Gastroesophageal sphincter (tissue), 4 donors: ENCODE measurements around the gene A3GALT2. TPM values are rescaled to one million over a fixed set of nuclear protein-coding genes. Genes with fewer than 3 reads are reported as not detected.

Experiments used
- ATAC-seq: fragments of 150-250 bp; one replicate; pipeline ENCODE4 v1.9.1; 2016; ENCODE audit warnings: mild to moderate bottlenecking, moderate library complexity
- H3K27ac ChIP-seq, 4 donors: fragments of 200-600 bp; sonication (generic) in 3 of 4; 1 replicate in 3 of 4; 2 replicates in 1 of 4; pipeline ENCODE4 v1.5.1; 2016 to 2019
- H3K27me3 ChIP-seq: fragments of 200-600 bp; sonication (generic); one replicate; pipeline ENCODE4 v1.5.1; 2019
- H3K36me3 ChIP-seq, 2 donors: fragments of 200-600 bp; sonication (generic); one replicate each; pipeline ENCODE4 v1.5.1; 2019; ENCODE audit warnings: control low read depth in 1 of 2
- H3K4me1 ChIP-seq, 3 donors: fragments of 200-600 bp; sonication (generic); 1 replicate in 2 of 3; 2 replicates in 1 of 3; pipeline ENCODE4 v1.5.1; 2016 to 2019; ENCODE audit warnings: control low read depth in 2 of 3
- H3K4me3 ChIP-seq, 2 donors: fragments of 200-600 bp; sonication (generic); one replicate each; pipeline ENCODE4 v1.5.1; 2019; ENCODE audit warnings: mild to moderate bottlenecking in 1 of 2, moderate library complexity in 1 of 2
- H3K9me3 ChIP-seq, 3 donors: fragments of 200-600 bp; sonication (generic); one replicate each; pipeline ENCODE4 v1.5.1; 2017 to 2019; ENCODE audit warnings: control low read depth in 2 of 3
- CTCF ChIP-seq, 4 experiments: fragments of 200-600 bp in 2 of 4; fragments of 450-650 bp in 2 of 4; sonication (generic) in 1 of 4; IDR thresholded peaks; one replicate each; pipeline ENCODE4 v1.5.1; 2017 to 2019; ENCODE audit warnings: antibody characterized with exemption in 4 of 4, mild to moderate bottlenecking in 2 of 4, moderate library complexity in 2 of 4
- EP300 ChIP-seq: sonication (generic); formaldehyde crosslinking; IDR thresholded peaks from one replicate; pipeline ENCODE4 v1.6.1; 2017; ENCODE audit warnings: antibody characterized with exemption, mild to moderate bottlenecking
- POLR2A ChIP-seq, 2 donors: fragments of 450-650 bp; IDR thresholded peaks; one replicate each; pipeline ENCODE4 v1.6.1; 2017; ENCODE audit warnings: antibody characterized with exemption in 2 of 2, mild to moderate bottlenecking in 2 of 2, moderate library complexity in 1 of 2
- POLR2AphosphoS5 ChIP-seq: sonication (generic); formaldehyde crosslinking; IDR thresholded peaks from one replicate; pipeline ENCODE4 v1.6.1; 2017; ENCODE audit warnings: antibody characterized with exemption
- WGBS, 2 donors: methylation state at CpG; one replicate each; pipeline ENCODE4 v1.1.5; 2018; ENCODE audit warnings: low coverage in 1 of 2; 5-methylcytosine and 5-hydroxymethylcytosine counted together
- total RNA-seq, 4 donors: library from RNA; depleted of rRNA; stranded (reverse); fragments of >200 nt; gene quantifications; one replicate each; pipeline ENCODE4 v1.1.0, GENCODE V29; 2016

Gene A3GALT2
- total RNA-seq, 4 donors from 2014 or later, result 0.67 TPM; not detected in 3

DNA sequence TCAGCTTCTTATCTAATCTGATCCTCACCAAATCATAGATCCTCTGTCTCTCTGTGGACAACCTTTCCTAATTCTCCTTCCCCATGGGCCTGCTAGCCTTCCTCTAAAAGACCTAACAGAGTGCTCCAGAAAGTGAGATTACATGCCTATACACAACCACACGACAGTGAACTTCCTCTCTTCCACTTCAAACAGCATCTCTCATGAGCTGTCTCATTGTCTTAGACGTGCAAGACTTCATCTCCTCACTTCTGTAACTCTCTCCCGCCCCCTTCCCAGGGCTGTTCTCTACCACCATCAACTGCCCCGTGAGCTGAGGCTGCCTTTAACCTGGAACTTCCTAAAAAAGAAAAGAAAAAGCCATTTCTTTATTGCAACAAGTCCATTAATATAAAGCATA, 14.1 kb upstream of the A3GALT2 start:
- Histone ChIP-seq H3K27ac (peak overlapping the region; percentile 30 to 100 (median 83)), H3K4me1 (peaks cover 34 to 92% (median 68%) of the 10 kb centered on the region in 3 donors), H3K4me3 (no peak overlapping the region), H3K27me3 (no peaks in the 10 kb centered on the region), H3K9me3 (no peaks in the 10 kb centered on the region), H3K36me3 (peaks cover 0 to 43% of the 10 kb centered on the region in 2 donors)
- 21 to 30% methylated on average over 4 of the region's 4 CpGs for WGBS, 2 donors
- ATAC-seq, result no peak
- TF ChIP-seq EP300 (no peak), CTCF (IDR thresholded peaks at IDR 0.05) (no peak), POLR2A (IDR thresholded peaks at IDR 0.05) (no peak), POLR2AphosphoS5 (no peak)

- Histone ChIP-seq H3K27ac (peak overlapping the region in 3 of 4 donors; percentile 74 to 100 (median 92)), H3K4me1 (peaks cover 25 to 84% (median 59%) of the 10 kb centered on the region in 3 donors), H3K4me3 (no peak overlapping the region), H3K27me3 (no peaks in the 10 kb centered on the region), H3K36me3 (peaks cover 0 to 52% of the 10 kb centered on the region in 2 donors), H3K9me3 (no peaks in the 10 kb centered on the region)
- TF ChIP-seq CTCF (IDR thresholded peaks at IDR 0.05), result no peak
- TF ChIP-seq POLR2AphosphoS5, result peak; percentile 38
- TF ChIP-seq POLR2A (IDR thresholded peaks at IDR 0.05), result no peak
- no peak for TF ChIP-seq EP300
- 20 to 35% methylated on average over 10 to 13 of the region's 17 CpGs for WGBS, 2 donors
- peak; percentile 45 for ATAC-seq
Measured at GRCh38 chr1:33334081-33334552, 13.2 kb upstream of the A3GALT2 start.

DNA sequence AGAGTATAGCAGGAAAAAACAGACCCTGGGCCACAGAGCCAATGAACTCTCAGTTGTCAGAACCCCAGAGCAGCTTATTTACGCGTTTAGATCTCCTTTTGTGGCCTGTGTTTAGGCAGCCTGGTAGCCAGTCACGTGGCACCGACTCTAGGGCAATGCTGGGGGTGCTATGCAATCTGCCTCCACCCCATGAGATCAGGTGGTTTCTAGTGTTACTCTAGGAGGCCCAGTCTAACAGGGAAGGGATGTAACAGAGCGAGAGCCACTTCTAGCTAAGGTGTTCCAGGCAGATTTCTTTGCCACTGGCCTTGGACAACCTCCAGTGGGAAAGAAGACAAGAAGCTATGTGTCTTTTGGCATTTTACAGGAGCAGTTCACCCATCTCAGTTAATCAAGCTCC, 12.0 kb upstream of the A3GALT2 start:
- Histone ChIP-seq H3K27ac (peak overlapping the region in 3 of 4 donors; percentile 74 to 100 (median 92)), H3K4me3 (no peak overlapping the region), H3K4me1 (peaks cover 16 to 84% (median 49%) of the 10 kb centered on the region in 3 donors), H3K36me3 (peaks cover 6 to 65% of the 10 kb centered on the region in 2 donors), H3K27me3 (no peaks in the 10 kb centered on the region), H3K9me3 (no peaks in the 10 kb centered on the region)
- no peak for ATAC-seq
- 44 to 50% methylated on average over 2 of the region's 5 CpGs for WGBS, 2 donors
- TF ChIP-seq CTCF (IDR thresholded peaks at IDR 0.05) (no peak), POLR2A (IDR thresholded peaks at IDR 0.05) (no peak), EP300 (no peak), POLR2AphosphoS5 (no peak)

DNA sequence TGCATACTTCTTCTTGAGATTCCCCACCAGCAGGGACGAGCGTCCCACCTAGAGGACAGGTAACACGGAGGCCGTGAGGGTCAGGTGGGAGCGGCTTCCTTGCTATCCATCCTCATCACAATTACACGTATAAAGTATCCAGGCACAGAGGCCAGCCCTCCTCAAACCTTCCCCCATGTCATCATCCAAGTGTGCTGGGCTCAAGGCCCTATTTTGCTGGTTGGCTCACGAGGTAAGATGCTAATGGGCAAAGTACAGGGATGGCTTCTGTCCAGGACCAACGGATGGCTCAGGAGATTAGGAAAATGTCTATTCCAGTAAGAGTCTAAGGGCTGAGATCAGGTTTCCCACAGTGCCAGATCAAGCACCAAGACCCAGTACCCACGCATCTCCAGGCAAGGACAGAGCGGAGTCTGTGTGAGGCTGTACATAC, 11.5 kb upstream of the A3GALT2 start:
- no peak for ATAC-seq
- TF ChIP-seq POLR2A (IDR thresholded peaks at IDR 0.05) (no peak), POLR2AphosphoS5 (peak; percentile 61)
- 75% methylated on average over 2 of the region's 10 CpGs; no CpG with 5 or more reads in 1 of the 2 donors for WGBS, 2 donors
- Histone ChIP-seq H3K4me1 (peaks cover 13 to 84% (median 52%) of the 10 kb centered on the region in 3 donors), H3K27me3 (no peaks in the 10 kb centered on the region), H3K36me3 (peaks cover 6 to 70% of the 10 kb centered on the region in 2 donors), H3K9me3 (no peaks in the 10 kb centered on the region), H3K4me3 (no peak overlapping the region), H3K27ac (peak overlapping the region in 3 of 4 donors; percentile 74 to 100 (median 92))

GRCh38 chr1:33331444-33332356, 10.8 kb upstream of the A3GALT2 start:
- TF ChIP-seq EP300 (no peak), POLR2AphosphoS5 (no peak), CTCF (IDR thresholded peaks at IDR 0.05) (no peak), POLR2A (IDR thresholded peaks at IDR 0.05) (no peak)
- ATAC-seq, result no peak
- no CpG with 5 or more reads among the region's 10 CpGs for WGBS, 2 donors

More at GRCh38 chr1:33331444-33332356, 10.8 kb upstream of the A3GALT2 start:
- H3K9me3 ChIP-seq, result no peaks in the 10 kb centered on the region
- no peaks in the 10 kb centered on the region for H3K27me3 ChIP-seq
- H3K36me3 ChIP-seq, result peaks cover 8 to 76% of the 10 kb centered on the region in 2 donors
- H3K4me1 ChIP-seq, result peaks cover 12 to 84% (median 51%) of the 10 kb centered on the region in 3 donors
- H3K27ac ChIP-seq, result peak overlapping the region in 3 of 4 donors; percentile 74 to 100 (median 92)
- H3K4me3 ChIP-seq, result no peak overlapping the region
